GM18526 (cell line): ENCODE data around the gene TNRC6B.

ENCODE experiments used
- POLR2A ChIP-seq: IDR thresholded peaks from 3 replicates; pipeline ENCODE4 v1.6.1; 2011; ENCODE audit not compliant: insufficient read length; ENCODE audit errors: extremely low read depth

The TNRC6B gene

DNA sequence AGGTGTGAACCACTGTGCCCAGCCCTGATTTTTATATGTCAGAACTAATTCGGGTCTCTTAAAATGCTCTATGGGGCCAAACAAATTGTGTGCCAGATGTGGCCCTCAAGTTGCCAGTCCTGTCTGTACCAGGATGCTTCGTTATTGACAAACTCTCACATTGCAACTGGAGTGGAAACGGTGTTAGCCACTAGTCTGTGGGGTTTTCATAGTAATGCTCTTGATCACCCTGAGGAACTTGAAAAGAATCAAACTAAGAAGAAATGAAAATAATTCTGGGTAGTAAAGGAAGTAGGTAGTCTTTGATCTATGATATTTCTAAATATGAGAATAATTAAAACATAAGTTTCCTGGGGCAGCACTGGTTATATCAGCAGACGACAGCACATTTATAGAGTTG is 101.3 kb downstream of the TNRC6B start:
- TF ChIP-seq POLR2A, result no peak

- TF ChIP-seq POLR2A, result no peak
Measured at GRCh38 chr22:40281717-40282116, 104.0 kb downstream of the TNRC6B start.

DNA sequence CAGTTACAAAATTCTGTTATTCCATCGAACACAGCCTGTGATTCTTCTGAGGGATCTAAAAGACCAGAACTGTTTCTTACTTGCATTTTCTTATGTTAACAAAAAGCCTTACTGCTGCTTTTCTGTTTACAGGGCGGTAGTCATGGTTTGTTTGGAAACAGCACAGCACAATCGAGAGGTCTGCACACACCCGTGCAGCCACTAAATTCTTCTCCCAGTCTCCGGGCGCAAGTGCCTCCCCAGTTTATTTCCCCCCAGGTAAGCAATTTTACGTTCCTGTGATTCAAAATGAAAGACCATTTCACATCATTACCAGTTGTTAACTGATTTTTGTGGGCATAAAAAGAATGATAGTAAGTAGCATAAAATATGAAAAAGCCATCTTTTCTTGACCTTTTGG is 107.8 kb downstream of the TNRC6B start:
- TF ChIP-seq POLR2A, result no peak

DNA sequence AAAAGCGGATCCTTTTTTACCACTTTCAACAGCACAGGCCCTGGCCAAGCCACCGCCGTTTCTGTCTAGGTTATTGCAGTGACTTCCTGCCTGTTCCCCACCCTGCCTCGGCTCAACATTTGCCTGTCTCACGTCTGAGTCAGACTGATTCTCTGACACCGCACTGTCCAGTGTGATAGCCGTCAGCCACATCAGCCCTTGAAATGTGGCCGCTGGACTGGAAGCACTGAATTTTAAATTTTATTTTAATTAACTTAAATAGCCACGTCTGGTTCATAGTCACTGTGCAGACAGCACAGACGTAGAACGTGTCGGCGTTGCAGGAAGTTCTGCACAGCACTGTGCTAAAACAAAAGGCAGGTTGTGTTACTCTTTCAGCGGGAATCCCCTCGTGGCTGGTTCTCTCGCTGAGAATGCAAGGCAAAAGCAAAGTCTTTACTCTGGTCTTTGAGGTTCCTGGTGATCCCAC is 112.3 kb downstream of the TNRC6B start:
- no peak for TF ChIP-seq POLR2A

GRCh38 chr22:40290516-40290915 is 112.8 kb downstream of the TNRC6B start:
- TF ChIP-seq POLR2A, result no peak

GRCh38 chr22:40294696-40295095 is 117.0 kb downstream of the TNRC6B start:
- no peak for TF ChIP-seq POLR2A

DNA sequence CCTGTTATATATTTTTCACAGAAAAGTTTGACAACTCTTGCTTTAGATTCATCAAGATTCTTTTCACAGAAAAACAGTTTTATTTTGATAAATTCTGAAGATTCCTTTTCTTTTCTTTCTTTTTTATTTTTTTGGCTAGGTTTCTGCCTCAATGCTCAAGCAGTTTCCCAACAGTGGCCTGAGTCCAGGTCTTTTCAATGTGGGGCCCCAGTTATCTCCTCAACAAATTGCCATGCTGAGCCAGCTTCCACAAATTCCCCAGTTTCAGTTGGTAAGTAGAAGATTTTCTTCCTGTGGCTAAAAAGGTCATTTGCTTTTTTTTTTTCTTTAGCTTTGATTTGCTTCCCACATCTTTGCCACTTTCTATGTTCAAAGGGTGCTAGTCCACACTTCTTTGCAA is 122.6 kb downstream of the TNRC6B start:
- TF ChIP-seq POLR2A, result no peak

- no peak for TF ChIP-seq POLR2A
Measured at GRCh38 chr22:40300884-40301672, 123.4 kb downstream of the TNRC6B start.

GRCh38 chr22:40302149-40302548 is 124.4 kb downstream of the TNRC6B start:
- no peak for TF ChIP-seq POLR2A

GRCh38 chr22:40305625-40306024 is 127.9 kb downstream of the TNRC6B start:
- no peak for TF ChIP-seq POLR2A

DNA sequence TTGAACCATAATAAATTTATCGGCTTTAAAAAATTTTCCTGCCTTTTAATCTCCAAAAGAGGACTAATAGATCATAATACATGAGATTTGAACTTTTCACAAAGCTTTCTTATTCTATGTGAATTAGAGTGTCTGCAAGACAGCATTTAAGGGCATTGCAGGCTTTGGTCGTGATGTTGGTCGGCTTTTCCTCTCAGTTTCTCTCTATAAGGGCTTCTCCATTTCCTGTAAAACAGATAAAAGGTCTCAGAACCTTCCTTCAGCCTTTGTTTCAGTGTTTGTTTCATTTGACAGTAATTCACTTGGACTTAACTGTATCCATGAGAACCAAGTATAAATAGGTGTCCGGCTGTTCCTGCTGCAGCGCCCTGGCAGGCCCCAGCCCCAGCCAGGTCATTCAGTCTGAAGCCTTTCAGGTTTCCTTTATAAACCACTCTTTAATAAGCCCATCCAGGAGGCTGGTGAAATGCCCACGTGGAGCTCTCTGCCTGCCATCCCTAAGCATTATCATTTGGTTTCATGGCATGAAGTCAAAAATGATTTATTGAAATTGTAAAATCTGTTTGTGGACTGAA is 131.4 kb downstream of the TNRC6B start:
- TF ChIP-seq POLR2A, result no peak

DNA sequence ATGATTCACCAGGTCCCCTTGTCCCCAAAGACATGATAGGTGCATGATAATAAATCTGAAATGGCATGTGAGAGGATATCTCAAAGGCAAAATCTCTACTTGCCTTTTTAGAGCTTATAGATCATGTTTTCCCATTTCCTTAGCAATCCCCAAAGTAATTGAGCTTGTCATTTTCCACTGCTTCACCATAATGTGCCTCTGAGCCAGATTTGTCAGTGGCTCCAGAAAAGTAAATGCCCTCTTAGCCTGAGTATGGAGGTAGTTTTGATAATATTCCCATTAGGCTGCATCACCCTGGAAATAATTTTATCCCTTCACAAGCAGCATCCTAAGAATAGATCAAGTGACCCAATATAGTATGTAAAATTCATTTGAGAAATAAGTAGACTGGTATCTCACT is 131.9 kb downstream of the TNRC6B start:
- no peak for TF ChIP-seq POLR2A

DNA sequence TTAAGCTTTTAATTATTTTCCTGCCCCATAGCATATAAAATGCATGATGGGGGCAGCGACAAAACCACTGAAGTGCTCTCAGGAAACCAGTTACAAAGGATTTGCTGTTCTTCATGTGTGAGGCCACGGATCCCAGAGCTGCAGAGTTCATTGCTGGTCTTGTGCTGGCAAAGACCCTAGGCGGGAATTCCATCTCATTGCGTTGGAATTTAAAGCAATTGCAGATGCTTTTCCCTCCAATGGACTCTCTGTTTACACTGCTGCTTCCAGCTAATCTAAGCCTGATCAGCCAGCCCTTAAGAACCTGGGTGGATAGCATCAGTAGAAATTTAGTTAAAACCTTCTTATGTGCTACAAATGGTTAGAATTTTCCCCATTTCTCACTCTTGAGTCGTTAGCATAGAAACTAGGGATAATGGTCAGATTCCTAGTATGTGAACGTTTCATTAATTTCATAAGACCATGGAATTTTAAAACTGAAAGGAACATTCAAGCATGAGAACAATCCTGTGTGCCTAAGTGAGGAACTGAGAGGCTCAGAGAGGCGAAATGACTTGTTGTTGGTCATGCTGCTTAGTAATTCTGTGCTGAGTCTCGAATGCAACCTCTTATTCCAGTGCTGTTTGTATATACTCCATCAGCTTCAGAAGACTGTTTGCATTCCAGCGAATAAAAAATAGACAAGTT is 132.5 kb downstream of the TNRC6B start:
- TF ChIP-seq POLR2A, result no peak

GRCh38 chr22:40310768-40311120 is 133.0 kb downstream of the TNRC6B start:
- TF ChIP-seq POLR2A, result no peak

DNA sequence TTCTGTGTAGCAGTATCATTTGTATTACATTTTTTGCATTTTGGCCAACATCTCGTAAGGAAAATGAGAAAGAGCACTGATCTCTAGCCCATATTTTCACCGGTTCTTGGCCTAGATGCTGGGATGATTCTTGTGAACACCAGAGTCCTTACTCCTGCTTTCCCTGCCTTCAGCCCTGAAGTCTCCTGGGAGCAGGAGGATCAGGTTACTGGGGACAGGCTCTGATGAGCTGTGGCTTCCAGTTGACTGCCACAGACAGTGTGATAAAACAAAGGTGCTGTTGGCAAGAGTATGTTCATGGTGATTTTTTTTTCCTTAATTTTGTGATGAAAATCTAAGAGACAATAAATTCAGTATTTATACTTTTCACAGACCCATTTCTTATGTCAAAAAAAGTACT is 134.3 kb downstream of the TNRC6B start:
- no peak for TF ChIP-seq POLR2A

DNA sequence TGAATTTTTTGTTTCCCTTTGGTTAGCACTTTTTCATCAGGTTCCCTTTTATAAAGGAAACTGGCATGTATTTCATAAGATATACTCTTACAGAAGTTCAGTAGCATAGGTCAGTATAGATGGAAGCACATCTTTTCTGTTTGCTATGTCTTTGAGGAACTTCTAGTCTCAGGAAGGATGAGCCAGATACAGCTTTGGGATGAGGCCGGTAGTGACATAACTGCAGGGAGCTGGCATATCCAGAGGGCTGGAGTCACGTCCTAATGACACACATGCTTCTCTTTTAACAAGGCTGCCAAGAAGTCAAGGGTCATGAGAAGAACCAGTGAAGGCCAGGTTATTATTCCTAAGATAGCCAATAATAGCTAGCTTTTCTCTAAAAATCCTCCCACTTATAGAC is 135.3 kb downstream of the TNRC6B start:
- no peak for TF ChIP-seq POLR2A
